HEK293T (cell line): Measurements from ENCODE around the gene VPS29.
"Not testable (repeated sequence)": the region's sequence is repeated elsewhere in the genome, so short reads cannot be mapped to it uniquely, and the experiment has no call there.

Source experiments
- CTCF ChIA-PET: fragments of 350-600 bp; formaldehyde crosslinking; extraction: SDS; loops from one replicate; lab custom pipeline; 2021; ENCODE audit warnings: antibody characterized with exemption, inconsistent platforms; lab: Yijun Ruan, JAX
- POLR2A ChIA-PET: fragments of 350-600 bp; formaldehyde crosslinking; extraction: SDS; loops from one replicate; lab custom pipeline; 2020; ENCODE audit warnings: antibody characterized with exemption, inconsistent platforms; lab: Yijun Ruan, JAX
- DNase-seq: peaks from one replicate; pipeline ENCODE4 v3.0.0; 2012; ENCODE audit warnings: mixed read lengths; ENCODE audit errors: extremely low spot score
- ARNT ChIP-seq: fragments of 450-650 bp; IDR thresholded peaks from 2 replicates; pipeline ENCODE4 v1.6.1; 2017; ENCODE audit warnings: mild to moderate bottlenecking
- BHLHE40 ChIP-seq: fragments of 450-650 bp; IDR thresholded peaks from 2 replicates; pipeline ENCODE4 v1.6.1; 2016; ENCODE audit warnings: mild to moderate bottlenecking, moderate library complexity, borderline replicate concordance
- CTBP1 ChIP-seq: fragments of 450-650 bp; IDR thresholded peaks from 2 replicates; pipeline ENCODE4 v1.6.1; 2016; ENCODE audit warnings: borderline replicate concordance
- ELF4 ChIP-seq: fragments of 450-650 bp; IDR thresholded peaks from 2 replicates; pipeline ENCODE4 v1.6.1; 2017; ENCODE audit warnings: antibody characterized with exemption
- FOXA1 ChIP-seq: fragments of 450-650 bp; IDR thresholded peaks from 2 replicates; pipeline ENCODE4 v1.6.1; 2016; ENCODE audit warnings: mild to moderate bottlenecking
- FOXK2 ChIP-seq: fragments of 450-650 bp; IDR thresholded peaks from 2 replicates; pipeline ENCODE4 v1.6.1; 2016; ENCODE audit warnings: mild to moderate bottlenecking
- FOXM1 ChIP-seq: fragments of 450-650 bp; IDR thresholded peaks from 2 replicates; pipeline ENCODE4 v1.6.1; 2017; ENCODE audit warnings: mild to moderate bottlenecking, borderline replicate concordance
- HDGF ChIP-seq: fragments of 450-650 bp; IDR thresholded peaks from 2 replicates; pipeline ENCODE4 v1.6.1; 2017; ENCODE audit warnings: antibody characterized with exemption, borderline replicate concordance
- L3MBTL2 ChIP-seq: fragments of 450-650 bp; conservative IDR thresholded peaks from 2 replicates; pipeline ENCODE4 v1.6.1; 2016; ENCODE audit warnings: mild to moderate bottlenecking
- LEF1 ChIP-seq: fragments of 450-650 bp; IDR thresholded peaks from 2 replicates; pipeline ENCODE4 v1.6.1; 2017; ENCODE audit warnings: mild to moderate bottlenecking, borderline replicate concordance
- NFRKB ChIP-seq: fragments of 450-650 bp; IDR thresholded peaks from 2 replicates; pipeline ENCODE4 v1.6.1; 2016; ENCODE audit warnings: mild to moderate bottlenecking, moderate library complexity
- SP1 ChIP-seq: fragments of 450-650 bp; IDR thresholded peaks from 2 replicates; pipeline ENCODE4 v1.6.1; 2017
- SUZ12 ChIP-seq: fragments of 450-650 bp; IDR thresholded peaks from 2 replicates; pipeline ENCODE4 v1.6.1; 2016; ENCODE audit warnings: mild to moderate bottlenecking
- TARDBP ChIP-seq: fragments of 450-650 bp; IDR thresholded peaks from 2 replicates; pipeline ENCODE4 v1.6.1; 2016
- ZNF384 ChIP-seq: fragments of 450-650 bp; IDR thresholded peaks from 2 replicates; pipeline ENCODE4 v1.6.1; 2016
- TF ChIP-seq, protein P1 (sequence below): fragments of 450-650 bp; IDR thresholded peaks from 2 replicates; pipeline ENCODE4 v1.6.1; 2016

Gene VPS29

DNA sequence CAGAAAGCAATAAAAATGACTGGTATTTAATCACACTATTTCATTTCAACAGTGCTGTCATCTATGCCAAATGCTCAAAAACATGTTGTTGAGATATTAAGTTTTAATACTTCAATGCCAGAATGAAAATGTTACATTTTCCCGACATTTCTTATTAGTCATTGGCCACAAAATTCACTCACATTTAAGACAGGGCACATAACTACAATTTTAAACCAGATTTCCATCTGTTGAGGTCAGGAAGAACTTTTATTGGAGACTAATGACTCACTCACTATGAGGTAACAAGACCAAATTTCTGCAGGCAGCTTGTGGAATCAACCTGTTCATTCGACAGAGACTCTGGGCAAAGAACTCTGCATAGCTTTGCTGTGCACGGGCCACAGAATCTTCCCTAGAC is 44.4 kb upstream of the VPS29 start:
- CTCF ChIA-PET, result no interaction called here
- POLR2A ChIA-PET, result interaction anchor here (0.9 kb wide), 1 partner anchor 77 kb away, joined by 3 read pairs; the partner anchor contains the start of gene FAM216A
- no peak for DNase-seq
- TF ChIP-seq ELF4 (no peak), SP1 (no peak), L3MBTL2 (no peak), NFRKB (no peak), HDGF (no peak), CTBP1 (no peak), FOXM1 (no peak), ZNF384 (no peak), BHLHE40 (no peak), LEF1 (no peak), SUZ12 (no peak), FOXK2 (no peak), TARDBP (no peak), ARNT (no peak)
- TF ChIP-seq, protein P1, sequence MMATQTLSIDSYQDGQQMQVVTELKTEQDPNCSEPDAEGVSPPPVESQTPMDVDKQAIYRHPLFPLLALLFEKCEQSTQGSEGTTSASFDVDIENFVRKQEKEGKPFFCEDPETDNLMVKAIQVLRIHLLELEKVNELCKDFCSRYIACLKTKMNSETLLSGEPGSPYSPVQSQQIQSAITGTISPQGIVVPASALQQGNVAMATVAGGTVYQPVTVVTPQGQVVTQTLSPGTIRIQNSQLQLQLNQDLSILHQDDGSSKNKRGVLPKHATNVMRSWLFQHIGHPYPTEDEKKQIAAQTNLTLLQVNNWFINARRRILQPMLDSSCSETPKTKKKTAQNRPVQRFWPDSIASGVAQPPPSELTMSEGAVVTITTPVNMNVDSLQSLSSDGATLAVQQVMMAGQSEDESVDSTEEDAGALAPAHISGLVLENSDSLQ, result no peak

DNA sequence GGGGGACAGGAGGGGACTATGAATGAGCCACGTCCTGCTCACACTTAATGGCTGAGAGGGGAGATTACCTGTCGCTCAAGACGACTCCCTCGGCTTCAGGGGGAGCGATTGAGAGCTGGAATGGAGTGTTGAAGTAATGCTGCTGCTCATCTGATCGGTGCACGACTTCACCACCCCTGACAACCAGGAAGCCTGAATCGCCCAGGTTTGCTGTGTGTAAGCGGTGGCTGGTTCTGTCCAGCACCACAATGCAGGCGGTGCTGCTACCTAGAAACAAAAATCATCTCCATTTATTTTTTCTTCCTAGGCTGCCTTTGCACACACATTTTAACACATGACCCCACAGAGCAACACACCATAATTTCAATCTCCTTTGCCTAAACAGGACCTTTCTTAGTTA is 43.9 kb upstream of the VPS29 start:
- POLR2A ChIA-PET, result interaction anchor here (0.9 kb wide), 1 partner anchor 77 kb away, joined by 3 read pairs; the partner anchor contains the start of gene FAM216A
- CTCF ChIA-PET, result no interaction called here
- TF ChIP-seq ELF4 (no peak), FOXA1 (no peak)
- DNase-seq, result no peak

DNA sequence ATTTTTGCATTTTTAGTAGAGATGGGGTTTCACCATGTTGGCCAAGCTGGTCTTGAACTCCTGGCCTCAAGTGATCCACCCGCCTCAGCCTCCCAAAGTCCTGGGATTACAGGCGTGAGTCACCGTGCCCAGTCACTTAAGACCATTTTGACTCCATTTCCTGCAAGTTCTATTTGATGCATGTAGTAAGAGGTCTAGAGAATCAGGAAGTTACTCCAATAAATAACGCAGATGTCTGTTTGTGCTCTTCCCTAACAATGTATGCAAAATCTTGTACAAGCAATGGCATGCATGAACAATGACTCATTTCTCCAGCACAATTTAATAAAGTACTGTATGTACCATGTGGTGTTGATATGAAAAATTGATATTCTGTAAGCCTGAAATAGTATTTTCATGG is 43.3 kb upstream of the VPS29 start:
- DNase-seq, POLR2A ChIA-PET, CTCF ChIA-PET: not testable (repeated sequence)

DNA sequence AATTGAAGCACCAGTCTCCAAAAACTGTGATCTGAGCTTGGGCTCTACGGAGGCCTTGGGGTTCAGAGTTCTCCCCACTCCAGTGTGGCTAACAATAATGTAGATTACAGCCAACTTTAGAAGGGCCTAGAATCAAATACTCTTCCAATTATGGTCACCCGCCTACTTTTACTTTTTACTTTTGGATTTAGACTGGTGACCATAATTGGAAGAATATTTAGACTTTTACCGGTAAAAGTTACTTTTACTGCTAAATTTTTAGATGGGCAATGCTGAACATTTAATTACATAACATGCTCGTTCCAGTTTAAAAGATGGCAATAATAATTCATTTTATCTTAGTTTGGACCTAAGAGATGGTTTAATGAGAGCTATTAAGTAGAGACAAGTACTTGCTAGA is 42.1 kb upstream of the VPS29 start:
- no peak for DNase-seq
- TF ChIP-seq ZNF384 (no peak), LEF1 (no peak), NFRKB (no peak), ELF4 (no peak), BHLHE40 (no peak), SP1 (no peak), FOXK2 (no peak), SUZ12 (no peak), FOXM1 (no peak), TARDBP (no peak), CTBP1 (no peak), ARNT (no peak)
- TF ChIP-seq, protein P1, result no peak
- ChIA-PET POLR2A (interaction anchor here (1.2 kb wide), 1 partner anchor 16 kb away, joined by 3 read pairs; no protein-coding TSS in a partner anchor), CTCF (interaction anchor here (0.6 kb wide), 2 partner anchors 14 to 60 kb away, joined by 3 to 4 read pairs; no protein-coding TSS in a partner anchor)

DNA sequence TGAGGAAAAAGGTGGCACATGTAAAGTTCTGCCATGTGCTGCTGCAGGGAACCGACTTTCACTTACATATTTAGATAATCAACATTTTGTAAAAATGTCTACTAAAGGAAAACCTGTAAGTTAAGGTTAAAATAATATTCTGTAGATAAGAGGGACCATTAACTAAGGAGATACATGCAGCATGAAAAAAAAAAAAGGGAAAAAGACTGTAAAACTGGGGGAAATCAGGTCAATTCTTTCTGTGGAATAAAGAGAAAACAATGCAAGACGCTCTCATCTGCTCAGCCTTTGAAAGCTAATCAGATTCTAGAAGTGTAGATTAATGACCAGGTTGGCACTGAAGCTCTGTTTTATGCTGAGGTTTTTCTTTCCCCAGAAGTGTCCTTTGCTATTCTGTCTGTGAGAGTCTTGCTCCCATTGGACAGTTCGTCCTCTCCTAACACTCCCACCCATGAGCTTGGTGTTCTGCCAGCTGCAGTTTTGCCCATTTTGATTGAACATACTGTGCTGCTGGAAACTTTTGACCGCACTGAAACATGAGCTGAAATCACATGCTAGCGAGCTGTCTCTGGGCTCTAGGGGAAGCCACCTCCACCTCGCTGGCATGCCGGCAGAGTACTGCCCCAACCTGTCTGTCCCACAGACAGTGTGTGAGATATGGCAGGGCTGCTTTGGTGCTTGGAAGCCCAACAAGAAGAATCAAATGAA is 41.5 kb upstream of the VPS29 start:
- DNase-seq, result no peak
- TF ChIP-seq ARNT (no peak), FOXK2 (no peak), L3MBTL2 (no peak), ZNF384 (no peak), FOXA1 (no peak), CTBP1 (no peak), BHLHE40 (no peak), SUZ12 (no peak)
- CTCF ChIA-PET, result interaction anchor here (0.6 kb wide), 2 partner anchors 14 to 60 kb away, joined by 3 to 4 read pairs; no protein-coding TSS in a partner anchor
- POLR2A ChIA-PET, result interaction anchor here (1.2 kb wide), 1 partner anchor 15 kb away, joined by 3 read pairs; no protein-coding TSS in a partner anchor

DNA sequence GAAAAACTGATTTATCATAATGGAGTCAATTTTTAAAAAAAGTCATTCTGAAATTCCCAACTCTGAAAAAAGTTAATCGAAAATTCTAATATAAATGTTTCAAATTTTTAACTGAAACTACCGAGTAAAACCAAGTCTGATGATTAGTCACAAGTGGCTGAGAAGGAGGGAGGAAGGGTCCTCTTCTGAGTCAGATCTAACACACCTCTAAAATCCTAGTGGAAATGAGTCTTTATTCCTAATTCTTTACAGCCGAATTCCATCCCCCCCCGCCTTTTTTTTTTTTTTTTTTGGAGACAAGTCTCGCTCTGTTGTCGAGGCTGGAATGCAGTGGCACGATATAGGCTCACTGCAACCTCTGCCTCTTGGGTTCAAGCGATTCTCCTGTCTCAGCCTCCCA is 38.1 kb upstream of the VPS29 start:
- TF ChIP-seq ZNF384 (no peak), SP1 (no peak), HDGF (no peak), CTBP1 (no peak), LEF1 (no peak), TARDBP (no peak), FOXA1 (no peak), NFRKB (no peak), FOXM1 (no peak), ARNT (no peak), L3MBTL2 (no peak), BHLHE40 (no peak), SUZ12 (no peak), ELF4 (no peak), FOXK2 (no peak)
- TF ChIP-seq, protein P1, result no peak
- ChIA-PET CTCF (interaction anchor here (0.5 kb wide), 1 partner anchor 40 kb away, joined by 4 read pairs; no protein-coding TSS in a partner anchor), POLR2A (no interaction called here)
- DNase-seq, result no peak
